ENCODE results near the gene PROP1. TPM values are rescaled to one million over a fixed set of nuclear protein-coding genes. Genes with fewer than 3 reads are reported as not detected.

Gene PROP1
- polyA plus RNA-seq, 1 donor from 2014 or later: not detected

DNA sequence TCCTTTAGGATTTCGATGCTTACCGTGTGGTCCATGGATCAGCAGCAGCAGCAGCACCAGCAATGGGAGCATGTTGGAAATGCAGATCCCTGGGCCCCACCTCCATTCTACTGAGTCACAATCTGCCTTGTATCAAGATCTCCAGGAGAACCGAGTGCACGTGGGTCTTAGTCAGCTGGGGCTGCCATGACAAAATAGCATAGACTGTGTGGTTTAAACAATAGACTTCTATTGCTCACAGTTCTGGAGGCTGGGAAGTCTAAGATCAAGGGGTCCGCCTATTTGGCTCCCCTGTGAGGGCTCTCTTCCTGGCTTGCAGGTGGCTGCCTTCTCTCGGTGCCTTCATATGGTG lies 1.3 kb upstream of the PROP1 start:
- Histone ChIP-seq H3K79me2 (replicated peaks; ENCODE audit: insufficient read depth, low read length) (no peaks in the 10 kb centered on the region), H3K27ac (ENCODE audit: low read length) (no peak overlapping the region), H3F3A (ENCODE audit: insufficient read depth, low read length, poor library complexity, severe bottlenecking) (no peaks in the 10 kb centered on the region), H2AFZ (ENCODE audit: low read depth, low read length) (no peak overlapping the region), H4K20me1 (ENCODE audit: insufficient read depth) (no peaks in the 10 kb centered on the region), H3K4me2 (ENCODE audit: low read length) (no peak overlapping the region), H3K9me3 (ENCODE audit: low read length) (no peaks in the 10 kb centered on the region), H3K4me3 (ENCODE audit: low read length) (no peak overlapping the region), H3K27me3 (ENCODE audit: insufficient read depth, low read depth, low read length) (no peaks in the 10 kb centered on the region), H3K9ac (ENCODE audit: low read length) (no peak overlapping the region), H3K36me3 (ENCODE audit: insufficient read depth, low read length) (no peaks in the 10 kb centered on the region), H3K9me2 (ENCODE audit: insufficient read depth, low read length) (no peaks in the 10 kb centered on the region)
- TF ChIP-seq, protein P1, sequence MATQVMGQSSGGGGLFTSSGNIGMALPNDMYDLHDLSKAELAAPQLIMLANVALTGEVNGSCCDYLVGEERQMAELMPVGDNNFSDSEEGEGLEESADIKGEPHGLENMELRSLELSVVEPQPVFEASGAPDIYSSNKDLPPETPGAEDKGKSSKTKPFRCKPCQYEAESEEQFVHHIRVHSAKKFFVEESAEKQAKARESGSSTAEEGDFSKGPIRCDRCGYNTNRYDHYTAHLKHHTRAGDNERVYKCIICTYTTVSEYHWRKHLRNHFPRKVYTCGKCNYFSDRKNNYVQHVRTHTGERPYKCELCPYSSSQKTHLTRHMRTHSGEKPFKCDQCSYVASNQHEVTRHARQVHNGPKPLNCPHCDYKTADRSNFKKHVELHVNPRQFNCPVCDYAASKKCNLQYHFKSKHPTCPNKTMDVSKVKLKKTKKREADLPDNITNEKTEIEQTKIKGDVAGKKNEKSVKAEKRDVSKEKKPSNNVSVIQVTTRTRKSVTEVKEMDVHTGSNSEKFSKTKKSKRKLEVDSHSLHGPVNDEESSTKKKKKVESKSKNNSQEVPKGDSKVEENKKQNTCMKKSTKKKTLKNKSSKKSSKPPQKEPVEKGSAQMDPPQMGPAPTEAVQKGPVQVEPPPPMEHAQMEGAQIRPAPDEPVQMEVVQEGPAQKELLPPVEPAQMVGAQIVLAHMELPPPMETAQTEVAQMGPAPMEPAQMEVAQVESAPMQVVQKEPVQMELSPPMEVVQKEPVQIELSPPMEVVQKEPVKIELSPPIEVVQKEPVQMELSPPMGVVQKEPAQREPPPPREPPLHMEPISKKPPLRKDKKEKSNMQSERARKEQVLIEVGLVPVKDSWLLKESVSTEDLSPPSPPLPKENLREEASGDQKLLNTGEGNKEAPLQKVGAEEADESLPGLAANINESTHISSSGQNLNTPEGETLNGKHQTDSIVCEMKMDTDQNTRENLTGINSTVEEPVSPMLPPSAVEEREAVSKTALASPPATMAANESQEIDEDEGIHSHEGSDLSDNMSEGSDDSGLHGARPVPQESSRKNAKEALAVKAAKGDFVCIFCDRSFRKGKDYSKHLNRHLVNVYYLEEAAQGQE (IDR thresholded peaks at IDR 0.05; ENCODE audit: borderline replicate concordance): no peak
- TF ChIP-seq RAD21 (conservative IDR thresholded peaks at IDR 0.05) (no peak), TAF1 (IDR thresholded peaks at IDR 0.05; ENCODE audit: low read depth) (no peak)

DNA sequence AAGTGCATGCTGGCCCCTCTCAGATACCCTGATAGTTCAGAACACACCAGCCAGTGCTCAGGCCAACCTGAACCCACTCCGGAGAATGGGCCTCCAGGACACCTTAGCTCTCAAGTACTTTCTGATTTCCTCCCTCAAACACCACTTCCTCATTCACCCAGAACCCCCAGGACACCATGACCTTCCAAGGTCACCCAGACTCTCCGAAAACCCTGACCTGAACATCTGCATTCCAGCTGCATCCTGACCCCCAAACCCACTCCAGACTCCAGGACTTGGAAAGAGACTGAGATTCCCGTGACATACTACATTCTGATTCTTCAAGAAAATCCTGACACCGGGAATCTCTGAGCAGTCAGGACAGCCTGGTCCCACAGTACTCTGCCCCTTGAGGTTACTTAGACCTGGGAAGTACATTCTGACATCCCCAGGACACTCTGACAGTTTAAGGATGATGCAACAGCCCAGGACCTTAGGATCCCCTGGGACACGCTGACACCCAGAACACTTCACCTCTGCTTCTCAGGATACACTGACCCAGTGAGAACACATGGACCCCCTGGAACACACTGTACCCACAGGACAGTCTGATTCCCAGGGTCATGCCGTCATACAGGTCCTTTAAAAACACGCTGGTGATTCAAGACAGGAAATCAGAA lies 747 bp upstream of the PROP1 start:
- Histone ChIP-seq H3K9me2 (ENCODE audit: insufficient read depth, low read length) (no peaks in the 10 kb centered on the region), H3K4me2 (ENCODE audit: low read length) (no peak overlapping the region), H3K9me3 (ENCODE audit: low read length) (no peaks in the 10 kb centered on the region), H3F3A (ENCODE audit: insufficient read depth, low read length, poor library complexity, severe bottlenecking) (no peaks in the 10 kb centered on the region), H3K36me3 (ENCODE audit: insufficient read depth, low read length) (no peaks in the 10 kb centered on the region), H4K20me1 (ENCODE audit: insufficient read depth) (no peaks in the 10 kb centered on the region), H3K79me2 (replicated peaks; ENCODE audit: insufficient read depth, low read length) (no peaks in the 10 kb centered on the region), H3K27ac (ENCODE audit: low read length) (no peak overlapping the region), H3K4me3 (ENCODE audit: low read length) (no peak overlapping the region), H3K27me3 (ENCODE audit: insufficient read depth, low read depth, low read length) (no peaks in the 10 kb centered on the region), H2AFZ (ENCODE audit: low read depth, low read length) (no peak overlapping the region), H3K9ac (ENCODE audit: low read length) (no peak overlapping the region)
- TF ChIP-seq EZH2 (IDR thresholded peaks at IDR 0.05; ENCODE audit: borderline replicate concordance, insufficient read depth, low read length, poor library complexity, severe bottlenecking) (no peak), SMC3 (conservative IDR thresholded peaks at IDR 0.05; ENCODE audit: poor library complexity) (no peak), TAF1 (IDR thresholded peaks at IDR 0.05; ENCODE audit: low read depth) (no peak), MXI1 (conservative IDR thresholded peaks at IDR 0.05; ENCODE audit: poor library complexity, severe bottlenecking) (no peak), EP300 (conservative IDR thresholded peaks at IDR 0.05; ENCODE audit: poor library complexity, severe bottlenecking) (no peak)

DNA sequence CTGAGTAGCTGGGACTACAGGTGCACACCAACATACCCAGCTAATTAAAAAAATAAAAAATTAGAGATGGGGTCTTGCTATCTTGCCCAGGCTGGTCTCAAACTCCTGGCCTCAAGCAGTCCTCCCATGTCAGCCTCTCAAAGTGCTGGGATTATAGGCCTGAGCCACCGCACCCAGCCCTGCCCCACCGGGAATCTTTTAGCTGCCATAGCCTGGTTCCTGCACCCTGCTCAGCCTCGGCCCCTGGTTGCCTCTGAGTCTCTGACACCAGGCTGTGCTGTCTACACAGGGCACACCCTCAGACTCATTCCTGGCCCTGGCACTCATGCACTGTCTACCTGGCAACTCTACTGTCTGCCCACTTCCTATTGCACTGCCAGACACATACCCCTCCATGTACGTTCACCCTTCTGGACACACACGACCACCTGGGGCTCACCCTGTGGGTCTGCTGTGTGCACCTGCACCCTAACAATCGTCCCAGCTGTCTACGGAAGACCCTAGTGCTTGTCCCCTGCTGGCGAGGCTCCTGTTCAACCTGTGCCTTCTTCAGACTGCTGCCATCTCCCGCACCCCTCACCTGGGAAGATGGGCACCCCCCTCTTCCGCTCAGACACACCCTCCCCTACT lies 1.4 kb downstream of the PROP1 start:
- Histone ChIP-seq H4K20me1 (ENCODE audit: insufficient read depth) (no peaks in the 10 kb centered on the region), H3K27ac (ENCODE audit: low read length) (no peak overlapping the region), H3K36me3 (ENCODE audit: insufficient read depth, low read length) (no peaks in the 10 kb centered on the region), H3K79me2 (replicated peaks; ENCODE audit: insufficient read depth, low read length) (no peaks in the 10 kb centered on the region), H3K9me2 (ENCODE audit: insufficient read depth, low read length) (no peaks in the 10 kb centered on the region), H3F3A (ENCODE audit: insufficient read depth, low read length, poor library complexity, severe bottlenecking) (no peaks in the 10 kb centered on the region), H3K9me3 (ENCODE audit: low read length) (no peaks in the 10 kb centered on the region), H2AFZ (ENCODE audit: low read depth, low read length) (no peak overlapping the region), H3K4me3 (ENCODE audit: low read length) (no peak overlapping the region), H3K9ac (ENCODE audit: low read length) (no peak overlapping the region), H3K27me3 (ENCODE audit: insufficient read depth, low read depth, low read length) (no peaks in the 10 kb centered on the region), H3K4me2 (ENCODE audit: low read length) (no peak overlapping the region)
- TF ChIP-seq MXI1 (conservative IDR thresholded peaks at IDR 0.05; ENCODE audit: poor library complexity, severe bottlenecking): no peak
- no peak for TF ChIP-seq POLR2AphosphoS5 (IDR thresholded peaks at IDR 0.05)
- TF ChIP-seq, protein P2, sequence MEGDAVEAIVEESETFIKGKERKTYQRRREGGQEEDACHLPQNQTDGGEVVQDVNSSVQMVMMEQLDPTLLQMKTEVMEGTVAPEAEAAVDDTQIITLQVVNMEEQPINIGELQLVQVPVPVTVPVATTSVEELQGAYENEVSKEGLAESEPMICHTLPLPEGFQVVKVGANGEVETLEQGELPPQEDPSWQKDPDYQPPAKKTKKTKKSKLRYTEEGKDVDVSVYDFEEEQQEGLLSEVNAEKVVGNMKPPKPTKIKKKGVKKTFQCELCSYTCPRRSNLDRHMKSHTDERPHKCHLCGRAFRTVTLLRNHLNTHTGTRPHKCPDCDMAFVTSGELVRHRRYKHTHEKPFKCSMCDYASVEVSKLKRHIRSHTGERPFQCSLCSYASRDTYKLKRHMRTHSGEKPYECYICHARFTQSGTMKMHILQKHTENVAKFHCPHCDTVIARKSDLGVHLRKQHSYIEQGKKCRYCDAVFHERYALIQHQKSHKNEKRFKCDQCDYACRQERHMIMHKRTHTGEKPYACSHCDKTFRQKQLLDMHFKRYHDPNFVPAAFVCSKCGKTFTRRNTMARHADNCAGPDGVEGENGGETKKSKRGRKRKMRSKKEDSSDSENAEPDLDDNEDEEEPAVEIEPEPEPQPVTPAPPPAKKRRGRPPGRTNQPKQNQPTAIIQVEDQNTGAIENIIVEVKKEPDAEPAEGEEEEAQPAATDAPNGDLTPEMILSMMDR (IDR thresholded peaks at IDR 0.05; ENCODE audit: poor library complexity, severe bottlenecking): no peak
- TF ChIP-seq, protein P1 (IDR thresholded peaks at IDR 0.05; ENCODE audit: borderline replicate concordance): no peak
- no peak for TF ChIP-seq RAD21 (conservative IDR thresholded peaks at IDR 0.05)
- TF ChIP-seq EP300 (conservative IDR thresholded peaks at IDR 0.05; ENCODE audit: poor library complexity, severe bottlenecking): no peak
- TF ChIP-seq TAF1 (IDR thresholded peaks at IDR 0.05; ENCODE audit: low read depth): no peak
- TF ChIP-seq SMC3 (conservative IDR thresholded peaks at IDR 0.05; ENCODE audit: poor library complexity): no peak
- no peak for TF ChIP-seq EZH2 (IDR thresholded peaks at IDR 0.05; ENCODE audit: borderline replicate concordance, insufficient read depth, low read length, poor library complexity, severe bottlenecking)

All from neural cell (in vitro differentiated cells).